ENCODE data around the gene AKR7A2. TPM values are rescaled to one million over a fixed set of nuclear protein-coding genes. Genes with fewer than 3 reads are reported as not detected.

AKR7A2 gene
- total and polyA plus RNA-seq, 12 donors: 6.8 to 48.5 (median 43.0) TPM

DNA sequence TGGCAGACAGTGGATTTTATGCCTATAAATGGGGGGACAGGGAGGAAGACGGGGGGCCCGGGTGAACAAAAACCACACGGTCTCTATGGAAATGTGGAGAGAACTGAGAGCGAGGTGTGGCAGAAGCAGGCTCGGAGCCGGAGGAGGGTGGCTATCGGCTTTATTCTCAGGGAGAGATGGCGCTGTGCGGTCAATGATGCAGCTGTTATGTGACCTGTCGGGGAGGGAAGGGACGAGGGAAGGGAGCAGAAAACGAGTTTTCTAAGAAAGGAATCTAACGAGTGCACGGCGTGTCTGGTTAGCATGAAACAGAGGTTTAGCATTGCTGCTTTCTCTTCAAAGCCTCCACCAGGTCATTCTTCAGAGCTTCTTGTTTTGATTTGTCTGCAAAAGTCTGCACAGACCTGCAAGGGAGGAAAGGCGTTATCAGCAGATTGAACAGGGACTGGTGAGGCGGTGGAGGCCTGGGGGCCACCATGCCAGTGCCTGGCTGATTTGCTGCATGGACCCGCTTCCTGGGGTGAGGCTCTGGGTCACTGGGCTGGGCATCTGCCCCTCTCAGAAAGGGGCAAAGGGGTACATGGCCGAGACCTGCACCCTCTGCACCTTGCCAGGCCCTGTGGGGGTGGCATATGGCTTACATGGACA, 27.4 kb upstream of the AKR7A2 start:
- intact Hi-C loops (cut with DNase I): loop anchor here in 1 of 10 donors (10.0 kb wide), 1 partner anchor 315 kb away; no protein-coding TSS in a partner anchor
- DNase-seq (no peak), ATAC-seq (no peak)
- no peak overlapping the region for H3K4me3 ChIP-seq
- 87 to 90% methylated on average over 19 of the region's 19 CpGs for WGBS, 2 donors
- peaks cover 0 to 25% (median 13%) of the 10 kb centered on the region in 9 donors for H3K4me1 ChIP-seq
- H3K27me3 ChIP-seq: no peaks in the 10 kb centered on the region
- peaks cover 0 to 70% (median 19%) of the 10 kb centered on the region in 9 donors for H3K36me3 ChIP-seq
- no peak overlapping the region for H3K27ac ChIP-seq
- TF ChIP-seq, protein P1, sequence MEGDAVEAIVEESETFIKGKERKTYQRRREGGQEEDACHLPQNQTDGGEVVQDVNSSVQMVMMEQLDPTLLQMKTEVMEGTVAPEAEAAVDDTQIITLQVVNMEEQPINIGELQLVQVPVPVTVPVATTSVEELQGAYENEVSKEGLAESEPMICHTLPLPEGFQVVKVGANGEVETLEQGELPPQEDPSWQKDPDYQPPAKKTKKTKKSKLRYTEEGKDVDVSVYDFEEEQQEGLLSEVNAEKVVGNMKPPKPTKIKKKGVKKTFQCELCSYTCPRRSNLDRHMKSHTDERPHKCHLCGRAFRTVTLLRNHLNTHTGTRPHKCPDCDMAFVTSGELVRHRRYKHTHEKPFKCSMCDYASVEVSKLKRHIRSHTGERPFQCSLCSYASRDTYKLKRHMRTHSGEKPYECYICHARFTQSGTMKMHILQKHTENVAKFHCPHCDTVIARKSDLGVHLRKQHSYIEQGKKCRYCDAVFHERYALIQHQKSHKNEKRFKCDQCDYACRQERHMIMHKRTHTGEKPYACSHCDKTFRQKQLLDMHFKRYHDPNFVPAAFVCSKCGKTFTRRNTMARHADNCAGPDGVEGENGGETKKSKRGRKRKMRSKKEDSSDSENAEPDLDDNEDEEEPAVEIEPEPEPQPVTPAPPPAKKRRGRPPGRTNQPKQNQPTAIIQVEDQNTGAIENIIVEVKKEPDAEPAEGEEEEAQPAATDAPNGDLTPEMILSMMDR (IDR thresholded peaks at IDR 0.05): no peak
- H3K9me3 ChIP-seq: no peaks in the 10 kb centered on the region

- Histone ChIP-seq H3K36me3 (peaks cover 0 to 60% (median 12%) of the 10 kb centered on the region in 9 donors), H3K4me1 (peaks cover 0 to 19% (median 12%) of the 10 kb centered on the region in 9 donors), H3K27ac (no peak overlapping the region), H3K4me3 (no peak overlapping the region), H3K27me3 (no peaks in the 10 kb centered on the region), H3K9me3 (no peaks in the 10 kb centered on the region)
- DNase-seq (no peak), ATAC-seq (no peak)
- 83 to 90% methylated on average over 27 of the region's 27 CpGs for WGBS, 2 donors
- intact Hi-C loops (cut with DNase I): loop anchor here in 1 of 10 donors (10.0 kb wide), 1 partner anchor 316 kb away; no protein-coding TSS in a partner anchor
- TF ChIP-seq, protein P1 (IDR thresholded peaks at IDR 0.05): no peak
These were observed 26.4 kb upstream of the AKR7A2 start for GRCh38 chr1:19338323-19338762.

DNA sequence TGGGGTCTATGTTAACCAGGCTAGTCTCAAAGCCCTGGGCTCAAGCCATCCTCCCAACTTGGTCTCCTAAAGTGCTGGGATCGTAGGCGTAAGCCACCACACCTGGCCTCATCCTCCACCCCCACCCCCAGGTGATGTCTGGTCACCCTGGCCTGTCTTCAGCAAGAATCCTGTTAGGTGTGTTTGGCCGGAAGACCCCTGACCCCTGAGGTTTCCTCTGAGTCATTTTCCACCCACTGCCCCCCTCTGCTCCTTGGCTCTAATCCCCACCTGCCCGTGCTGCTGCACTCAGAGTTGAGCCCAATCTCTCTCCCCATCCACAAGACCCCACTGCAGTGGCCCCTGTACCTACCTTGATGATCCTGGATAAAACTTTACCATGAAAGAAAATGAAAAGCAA, 25.3 kb upstream of the AKR7A2 start:
- DNase-seq (no peak), ATAC-seq (no peak)
- Histone ChIP-seq H3K9me3 (no peaks in the 10 kb centered on the region), H3K4me1 (peaks cover 0 to 13% (median 8%) of the 10 kb centered on the region in 9 donors), H3K27me3 (no peaks in the 10 kb centered on the region), H3K4me3 (no peak overlapping the region), H3K27ac (no peak overlapping the region), H3K36me3 (peaks cover 0 to 57% (median 12%) of the 10 kb centered on the region in 9 donors)
- TF ChIP-seq, protein P1 (IDR thresholded peaks at IDR 0.05): no peak
- WGBS, 2 donors: 90 to 91% methylated on average over 4 of the region's 4 CpGs
- intact Hi-C loops (cut with DNase I): loop anchor here in 1 of 10 donors (10.0 kb wide), 1 partner anchor 318 kb away; no protein-coding TSS in a partner anchor

GRCh38 chr1:19336543-19336942, 24.6 kb upstream of the AKR7A2 start:
- intact Hi-C loops (cut with DNase I): loop anchor here in 1 of 10 donors (10.0 kb wide), 1 partner anchor 318 kb away; no protein-coding TSS in a partner anchor
- no peak overlapping the region for H3K27ac ChIP-seq
- H3K36me3 ChIP-seq: peaks cover 0 to 55% (median 12%) of the 10 kb centered on the region in 9 donors
- ATAC-seq (no peak), DNase-seq (no peak)
- 88 to 91% methylated on average over 7 of the region's 7 CpGs for WGBS, 2 donors
- H3K4me3 ChIP-seq: no peak overlapping the region
- TF ChIP-seq, protein P1 (IDR thresholded peaks at IDR 0.05): no peak
- no peaks in the 10 kb centered on the region for H3K27me3 ChIP-seq
- H3K4me1 ChIP-seq: peaks cover 0 to 5% (median 1%) of the 10 kb centered on the region in 9 donors
- H3K9me3 ChIP-seq: no peaks in the 10 kb centered on the region

All from heart right ventricle (tissue), 16 donors.